ENCODE data around the gene KCNC2. TPM values are rescaled to one million over a fixed set of nuclear protein-coding genes. Genes with fewer than 3 reads are reported as not detected.

KCNC2 gene
- total RNA-seq, 2 experiments from 2014 or later: not detected

GRCh38 chr12:75139196-75139595 lies 70.4 kb downstream of the KCNC2 start:
- Mint-ChIP-seq H3K27ac (no peak overlapping the region), H3K9me3 (no peaks in the 10 kb centered on the region), H3K36me3 (ENCODE audit: low read depth) (no peaks in the 10 kb centered on the region), H3K27me3 (no peaks in the 10 kb centered on the region), H3K4me3 (no peak overlapping the region), H3K4me1 (no peaks in the 10 kb centered on the region)
- POLR2A ChIA-PET: no interaction called here
- CTCF ChIA-PET: no interaction called here
- DNase-seq: no peak

DNA sequence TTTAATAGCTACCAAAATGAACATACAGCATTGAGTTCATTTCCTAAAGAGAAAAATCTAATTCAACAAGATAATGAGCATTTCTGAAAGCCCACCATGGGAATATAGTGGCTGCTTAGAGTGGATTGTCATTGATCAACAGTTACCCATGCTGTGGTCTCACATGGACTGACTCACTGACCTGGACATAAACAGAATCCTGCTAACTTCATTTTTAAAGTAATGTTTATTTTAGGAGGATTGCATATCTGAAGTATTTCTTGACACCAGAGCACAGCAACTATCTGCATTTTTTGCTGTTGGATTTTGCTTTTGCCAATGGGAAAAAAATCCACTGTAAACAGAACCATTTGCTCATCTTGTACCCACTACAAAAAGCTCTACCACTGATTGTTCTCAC lies 71.7 kb downstream of the KCNC2 start:
- Mint-ChIP-seq H3K9me3 (no peaks in the 10 kb centered on the region), H3K4me3 (no peak overlapping the region), H3K27me3 (no peaks in the 10 kb centered on the region), H3K27ac (no peak overlapping the region), H3K4me1 (no peaks in the 10 kb centered on the region), H3K36me3 (ENCODE audit: low read depth) (no peaks in the 10 kb centered on the region)
- CTCF ChIA-PET: no interaction called here
- POLR2A ChIA-PET: no interaction called here
- no peak for DNase-seq

GRCh38 chr12:75135026-75135425 lies 74.6 kb downstream of the KCNC2 start:
- ChIA-PET POLR2A (no interaction called here), CTCF (interaction anchor here (0.6 kb wide), 2 partner anchors 191 to 385 kb away, joined by 3 read pairs; no protein-coding TSS in a partner anchor)
- Mint-ChIP-seq H3K4me3 (no peak overlapping the region), H3K27ac (no peak overlapping the region), H3K9me3 (no peaks in the 10 kb centered on the region), H3K4me1 (no peaks in the 10 kb centered on the region), H3K27me3 (no peaks in the 10 kb centered on the region), H3K36me3 (ENCODE audit: low read depth) (no peaks in the 10 kb centered on the region)
- DNase-seq: no peak

- Mint-ChIP-seq H3K9me3 (no peaks in the 10 kb centered on the region), H3K4me1 (no peaks in the 10 kb centered on the region), H3K36me3 (ENCODE audit: low read depth) (no peaks in the 10 kb centered on the region), H3K27ac (no peak overlapping the region), H3K27me3 (no peaks in the 10 kb centered on the region), H3K4me3 (no peak overlapping the region)
- CTCF ChIA-PET: no interaction called here
- POLR2A ChIA-PET: no interaction called here
- DNase-seq: no peak
These were observed 78.8 kb downstream of the KCNC2 start for GRCh38 chr12:75130811-75131210.

DNA sequence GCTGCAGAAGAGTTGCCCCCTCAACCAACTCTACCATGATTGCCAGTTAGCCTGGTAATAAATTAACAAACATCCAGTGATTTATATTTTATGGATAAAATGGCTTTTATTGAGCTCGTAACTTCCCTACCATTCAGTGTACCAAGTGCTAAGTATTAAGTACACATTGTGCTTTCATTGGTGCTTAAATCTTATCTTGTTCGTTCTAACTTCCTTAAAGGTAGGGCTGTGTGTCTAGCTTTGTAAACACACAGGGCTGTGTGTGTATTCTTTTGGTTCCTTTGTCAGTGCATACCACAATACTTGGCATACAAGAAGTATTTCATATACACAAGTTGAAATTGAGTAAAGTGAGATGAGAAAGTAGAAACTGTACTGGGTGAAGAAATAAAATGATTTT lies 80.4 kb downstream of the KCNC2 start:
- ChIA-PET CTCF (no interaction called here), POLR2A (no interaction called here)
- Mint-ChIP-seq H3K36me3 (ENCODE audit: low read depth) (no peaks in the 10 kb centered on the region), H3K27me3 (no peaks in the 10 kb centered on the region), H3K27ac (no peak overlapping the region), H3K4me1 (no peaks in the 10 kb centered on the region), H3K9me3 (no peaks in the 10 kb centered on the region), H3K4me3 (no peak overlapping the region)
- no peak for DNase-seq

DNA sequence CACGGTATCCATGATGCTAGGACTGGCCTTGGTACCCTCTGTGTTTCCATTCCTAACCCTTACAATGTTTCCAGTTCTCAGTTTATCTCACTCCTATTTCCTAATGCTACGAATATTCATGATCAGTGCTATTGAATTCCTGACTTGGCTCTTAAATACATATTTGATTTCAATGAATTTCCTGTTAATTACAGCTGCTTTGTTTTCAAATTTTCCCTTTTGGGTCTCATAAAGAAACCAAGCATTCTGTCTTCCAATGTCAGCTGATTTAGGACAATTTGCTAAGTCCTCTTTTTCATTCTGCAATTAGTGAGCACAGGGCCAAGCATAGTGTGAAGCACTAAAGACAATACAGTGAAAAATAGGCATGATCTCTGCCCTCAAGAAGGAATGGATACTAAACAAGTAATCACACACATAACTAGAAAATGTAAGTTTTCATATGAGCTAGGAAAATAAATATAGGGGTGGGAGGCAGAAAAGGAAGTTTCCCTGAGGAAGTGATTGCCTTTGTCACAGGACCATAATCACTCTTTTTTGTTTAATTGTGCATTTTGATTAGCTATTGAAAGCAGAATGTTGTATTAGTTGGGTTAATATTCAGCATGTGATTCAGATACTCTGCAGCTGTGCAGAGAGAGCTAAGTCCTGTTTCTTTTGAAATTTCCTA lies 88.5 kb downstream of the KCNC2 start:
- Mint-ChIP-seq H3K36me3 (ENCODE audit: low read depth) (no peaks in the 10 kb centered on the region), H3K4me1 (no peaks in the 10 kb centered on the region), H3K27ac (no peak overlapping the region), H3K4me3 (no peak overlapping the region), H3K27me3 (no peaks in the 10 kb centered on the region), H3K9me3 (no peaks in the 10 kb centered on the region)
- ChIA-PET POLR2A (no interaction called here), CTCF (no interaction called here)
- DNase-seq: no peak

DNA sequence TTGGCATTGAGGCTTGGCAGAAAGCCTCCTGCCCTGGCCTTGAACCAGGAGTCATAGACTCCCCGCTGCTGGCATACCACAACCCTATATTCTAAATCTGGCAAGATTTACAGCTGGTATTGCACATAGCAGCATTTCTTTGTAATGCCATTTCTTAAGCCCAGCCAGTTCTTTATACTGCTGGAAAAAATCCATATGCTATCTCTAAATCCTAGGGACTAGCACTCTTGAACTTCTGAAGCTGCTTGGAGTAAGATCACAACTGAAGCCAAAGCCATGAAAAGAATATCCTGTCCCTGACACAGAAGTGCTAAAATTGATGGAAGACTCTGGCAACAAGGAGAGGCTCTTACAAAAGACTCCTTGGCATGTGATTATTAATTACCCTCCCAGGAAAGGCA lies 89.3 kb downstream of the KCNC2 start:
- no peaks in the 10 kb centered on the region for H3K36me3 Mint-ChIP-seq (ENCODE audit: low read depth)
- ChIA-PET POLR2A (no interaction called here), CTCF (no interaction called here)
- H3K27ac Mint-ChIP-seq: no peak overlapping the region
- no peak for DNase-seq
- no peaks in the 10 kb centered on the region for H3K9me3 Mint-ChIP-seq
- H3K4me1 Mint-ChIP-seq: no peaks in the 10 kb centered on the region
- no peaks in the 10 kb centered on the region for H3K27me3 Mint-ChIP-seq
- no peak overlapping the region for H3K4me3 Mint-ChIP-seq

DNA sequence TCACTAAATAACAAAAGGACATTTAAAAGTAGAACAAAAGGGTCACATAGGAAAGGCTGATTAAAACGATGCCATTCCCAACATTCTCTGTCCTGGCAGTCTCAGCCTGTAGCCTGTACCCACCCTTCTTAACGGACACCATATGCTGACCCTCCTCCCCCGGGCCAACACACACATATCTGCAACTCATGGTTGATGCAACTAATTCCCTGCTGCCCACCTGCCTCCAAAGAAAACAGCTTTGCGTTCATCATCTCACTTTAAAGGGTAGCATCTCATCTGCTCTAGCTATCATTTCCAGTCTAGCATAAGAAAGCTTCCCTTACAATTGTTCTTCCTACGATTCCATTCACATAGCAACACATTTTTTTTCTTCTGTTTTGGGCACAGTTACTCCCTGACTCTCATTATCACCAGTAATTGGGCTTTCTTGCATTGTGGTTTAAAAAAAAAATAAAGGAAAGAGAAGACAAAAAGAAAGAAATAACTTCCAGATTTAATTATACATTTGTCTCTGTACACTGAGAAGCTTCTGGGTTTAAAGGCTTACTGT lies 92.9 kb downstream of the KCNC2 start:
- no peaks in the 10 kb centered on the region for H3K36me3 Mint-ChIP-seq (ENCODE audit: low read depth)
- no peaks in the 10 kb centered on the region for H3K4me1 Mint-ChIP-seq
- H3K4me3 Mint-ChIP-seq: no peak overlapping the region
- no peaks in the 10 kb centered on the region for H3K27me3 Mint-ChIP-seq
- H3K27ac Mint-ChIP-seq: no peak overlapping the region
- POLR2A ChIA-PET: no interaction called here
- no peaks in the 10 kb centered on the region for H3K9me3 Mint-ChIP-seq
- CTCF ChIA-PET: no interaction called here
- DNase-seq: no peak

GRCh38 chr12:75115748-75116147 lies 93.9 kb downstream of the KCNC2 start:
- no peaks in the 10 kb centered on the region for H3K36me3 Mint-ChIP-seq (ENCODE audit: low read depth)
- CTCF ChIA-PET: no interaction called here
- H3K4me3 Mint-ChIP-seq: no peak overlapping the region
- POLR2A ChIA-PET: no interaction called here
- H3K9me3 Mint-ChIP-seq: no peaks in the 10 kb centered on the region
- no peak overlapping the region for H3K27ac Mint-ChIP-seq
- no peaks in the 10 kb centered on the region for H3K4me1 Mint-ChIP-seq
- no peaks in the 10 kb centered on the region for H3K27me3 Mint-ChIP-seq
- no peak for DNase-seq

DNA sequence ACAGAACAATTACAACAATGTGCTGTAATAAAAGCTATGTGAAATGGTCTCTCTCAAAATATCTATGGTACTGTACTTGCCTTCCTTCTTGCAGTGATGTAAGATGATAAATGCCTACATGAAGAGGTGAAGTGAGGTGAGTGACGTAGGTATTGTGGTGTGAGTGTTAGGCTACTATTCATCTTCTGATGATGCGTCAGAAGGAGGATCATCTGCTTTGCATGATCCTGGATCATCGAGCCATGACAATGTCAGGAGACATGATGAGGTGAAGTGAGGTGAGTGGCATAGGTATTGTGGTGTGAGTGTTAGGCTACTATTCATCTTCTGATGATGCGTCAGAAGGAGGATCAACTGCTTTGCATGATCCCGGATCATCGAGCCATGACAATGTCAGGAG lies 105.8 kb downstream of the KCNC2 start:
- no peaks in the 10 kb centered on the region for H3K36me3 Mint-ChIP-seq (ENCODE audit: low read depth)
- H3K4me3 Mint-ChIP-seq: no peak overlapping the region
- no peaks in the 10 kb centered on the region for H3K4me1 Mint-ChIP-seq
- no peak overlapping the region for H3K27ac Mint-ChIP-seq
- no peaks in the 10 kb centered on the region for H3K27me3 Mint-ChIP-seq
- no peak for DNase-seq
- H3K9me3 Mint-ChIP-seq: no peaks in the 10 kb centered on the region
- CTCF ChIA-PET: no interaction called here
- POLR2A ChIA-PET: no interaction called here

DNA sequence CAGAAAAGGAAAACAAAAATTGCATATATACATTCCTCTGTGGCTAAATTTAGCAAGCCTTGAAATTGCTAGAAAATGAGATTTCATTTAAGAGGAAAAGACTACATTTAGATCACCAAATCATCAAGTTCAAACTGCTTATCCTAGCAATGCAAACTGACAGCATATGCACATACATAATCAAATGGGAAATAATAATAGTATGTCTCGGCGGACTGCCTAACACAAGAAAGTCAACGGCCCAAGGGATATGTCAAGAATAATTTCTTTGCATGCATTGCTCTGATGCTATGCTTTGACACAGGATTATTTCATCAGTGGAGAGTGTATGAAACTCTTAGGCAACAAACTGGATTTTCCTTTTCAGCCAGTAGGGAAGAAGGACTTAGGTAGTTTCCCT lies 107.9 kb downstream of the KCNC2 start:
- Mint-ChIP-seq H3K27me3 (no peaks in the 10 kb centered on the region), H3K36me3 (ENCODE audit: low read depth) (no peaks in the 10 kb centered on the region), H3K27ac (no peak overlapping the region), H3K9me3 (no peaks in the 10 kb centered on the region), H3K4me3 (no peak overlapping the region), H3K4me1 (no peaks in the 10 kb centered on the region)
- DNase-seq: no peak
- POLR2A ChIA-PET: no interaction called here
- CTCF ChIA-PET: no interaction called here

DNA sequence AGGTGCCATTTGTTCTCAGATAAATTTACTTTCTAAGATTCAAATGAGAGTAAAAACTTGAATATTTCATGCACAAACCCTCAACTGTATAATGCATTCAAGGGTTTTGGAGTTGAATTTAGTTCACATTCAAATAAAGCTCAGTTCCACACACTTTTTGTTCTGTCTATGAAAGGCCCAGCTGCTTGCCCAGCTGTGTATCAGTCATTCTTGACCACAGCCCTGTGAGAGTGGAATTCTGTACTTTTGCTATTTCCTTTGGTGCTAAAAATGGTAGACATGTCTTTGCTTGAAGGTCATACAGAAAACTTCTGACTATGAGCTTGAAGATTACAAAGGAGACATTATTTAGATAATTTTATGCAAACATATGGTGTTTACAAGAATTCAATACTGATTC lies 110.4 kb downstream of the KCNC2 start:
- Mint-ChIP-seq H3K4me3 (no peak overlapping the region), H3K36me3 (ENCODE audit: low read depth) (no peaks in the 10 kb centered on the region), H3K9me3 (no peaks in the 10 kb centered on the region), H3K4me1 (no peaks in the 10 kb centered on the region), H3K27ac (no peak overlapping the region), H3K27me3 (peaks cover 2% of the 10 kb centered on the region)
- DNase-seq: no peak
- POLR2A ChIA-PET: no interaction called here
- CTCF ChIA-PET: interaction anchor here (0.6 kb wide), 1 partner anchor 296 kb away, joined by 4 read pairs; no protein-coding TSS in a partner anchor

DNA sequence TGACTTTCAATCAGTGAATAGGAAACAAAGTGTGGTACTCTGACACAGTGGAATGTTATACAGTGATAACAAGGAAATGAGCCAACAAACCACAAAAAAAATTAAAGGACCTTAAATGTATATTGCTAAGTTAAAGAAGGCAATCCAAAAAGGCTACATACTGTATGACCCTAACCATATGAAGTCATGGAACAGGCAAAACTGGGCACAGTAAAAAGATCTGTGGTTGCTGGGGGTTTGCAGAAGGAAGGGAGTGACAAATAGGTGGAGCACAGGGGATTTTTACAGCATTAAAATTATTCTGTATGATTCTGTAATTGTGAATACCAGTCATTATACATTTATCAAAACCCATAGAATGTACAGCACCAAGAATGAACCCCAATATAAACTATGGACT lies 112.6 kb downstream of the KCNC2 start:
- DNase-seq: no peak
- Mint-ChIP-seq H3K4me1 (no peaks in the 10 kb centered on the region), H3K9me3 (no peaks in the 10 kb centered on the region), H3K27me3 (peaks cover 2% of the 10 kb centered on the region), H3K27ac (no peak overlapping the region), H3K36me3 (ENCODE audit: low read depth) (no peaks in the 10 kb centered on the region), H3K4me3 (no peak overlapping the region)
- CTCF ChIA-PET: no interaction called here
- POLR2A ChIA-PET: no interaction called here

DNA sequence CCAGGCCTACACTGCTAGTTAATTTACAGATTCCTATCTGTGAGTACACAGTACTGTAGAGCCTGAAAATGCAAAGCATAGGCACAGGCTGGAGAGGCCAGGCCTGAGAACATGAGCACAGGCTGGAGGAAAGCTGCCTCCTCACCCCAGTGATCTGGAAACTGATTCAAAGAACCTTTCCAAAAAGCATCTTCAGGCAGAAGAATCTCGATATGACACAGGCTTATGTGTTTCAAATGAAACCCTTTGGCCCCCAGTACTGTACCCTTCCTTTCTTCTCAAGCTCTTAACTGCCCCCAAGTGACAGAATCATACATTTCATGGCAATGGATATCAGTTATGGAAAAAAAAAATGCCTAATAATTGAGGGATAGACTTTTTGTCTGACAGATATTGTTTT lies 122.0 kb downstream of the KCNC2 start:
- CTCF ChIA-PET: no interaction called here
- POLR2A ChIA-PET: no interaction called here

More for the DNA sequence above, 122.0 kb downstream of the KCNC2 start:
- H3K27me3 Mint-ChIP-seq: no peaks in the 10 kb centered on the region
- H3K4me3 Mint-ChIP-seq: no peak overlapping the region
- no peaks in the 10 kb centered on the region for H3K4me1 Mint-ChIP-seq
- no peaks in the 10 kb centered on the region for H3K9me3 Mint-ChIP-seq
- DNase-seq: no peak
- no peaks in the 10 kb centered on the region for H3K36me3 Mint-ChIP-seq (ENCODE audit: low read depth)
- no peak overlapping the region for H3K27ac Mint-ChIP-seq

All from activated CD4-positive, alpha-beta T cell treated with anti-CD3 and anti-CD28 coated beads, Interleukin-2, amount 10 ng/mL, durations not matched to agents 7 days and 5 days (primary cell).